HEK293 (cell line): Measurements from ENCODE around the gene C3orf80.

Experiments
- CTCF ChIA-PET: fragments of 350-600 bp; formaldehyde crosslinking; extraction: SDS; loops from one replicate; lab custom pipeline; 2021; ENCODE audit warnings: antibody characterized with exemption; lab: Yijun Ruan, JAX
- POLR2A ChIA-PET: fragments of 300-600 bp; formaldehyde crosslinking; extraction: SDS; loops from one replicate; lab custom pipeline; 2020; ENCODE audit warnings: antibody characterized with exemption, inconsistent platforms; lab: Yijun Ruan, JAX
- H3K27ac ChIP-seq: fragments of 200-500 bp; sonication (Bioruptor generic); 2 replicates; pipeline ENCODE4 v1.5.1; 2014; ENCODE audit warnings: low read depth, low read length, control low read depth, inconsistent platforms; ENCODE audit errors: extremely low read depth
- H3K36me3 ChIP-seq, 2 experiments: fragments of 200-500 bp in 1 of 2; sonication (Bioruptor generic) in 1 of 2; 1 replicate in 1 of 2; 2 replicates in 1 of 2; pipeline ENCODE4 v1.5.1; 2014 to 2017; ENCODE audit warnings: inconsistent platforms in 2 of 2, low read length in 2 of 2; ENCODE audit not compliant: control insufficient read depth in 2 of 2, insufficient read depth in 1 of 2
- H3K4me1 ChIP-seq: fragments of 200-500 bp; sonication (Bioruptor generic); 2 replicates; pipeline ENCODE4 v1.5.1; 2014; ENCODE audit warnings: mild to moderate bottlenecking, low read length, inconsistent platforms; ENCODE audit not compliant: control insufficient read depth, insufficient read depth
- H3K4me3 ChIP-seq: 2 replicates; pipeline ENCODE4 v1.5.1; 2011; ENCODE audit warnings: low read depth, mild to moderate bottlenecking, control low read depth, low read length, moderate library complexity
- H3K9me3 ChIP-seq: fragments of 200-500 bp; sonication (Bioruptor generic); 2 replicates; pipeline ENCODE4 v1.5.1; 2014; ENCODE audit warnings: low read depth, low read length, inconsistent platforms; ENCODE audit not compliant: control insufficient read depth, insufficient read depth
- EGR2 ChIP-seq: fragments of 450-650 bp; formaldehyde crosslinking; IDR thresholded peaks from 2 replicates; pipeline ENCODE4 v1.5.1; 2016; ENCODE audit warnings: low read depth, missing biosample characterization, missing genetic modification characterization
- GLIS1 ChIP-seq: fragments of 450-650 bp; formaldehyde crosslinking; IDR thresholded peaks from 2 replicates; pipeline ENCODE4 v1.5.1; 2016; ENCODE audit warnings: missing biosample characterization, missing genetic modification characterization
- HIC1 ChIP-seq: fragments of 450-650 bp; formaldehyde crosslinking; IDR thresholded peaks from 2 replicates; pipeline ENCODE4 v1.5.1; 2016; ENCODE audit warnings: missing biosample characterization, missing genetic modification characterization
- PRDM4 ChIP-seq: fragments of 450-650 bp; formaldehyde crosslinking; IDR thresholded peaks from 2 replicates; pipeline ENCODE4 v1.5.1; 2017; ENCODE audit warnings: missing biosample characterization, missing genetic modification characterization
- SP3 ChIP-seq: fragments of 450-650 bp; formaldehyde crosslinking; IDR thresholded peaks from 2 replicates; pipeline ENCODE4 v1.5.1; 2016; ENCODE audit warnings: missing biosample characterization, missing genetic modification characterization
- ZBTB21 ChIP-seq: fragments of 450-650 bp; formaldehyde crosslinking; IDR thresholded peaks from 2 replicates; pipeline ENCODE4 v1.5.1; 2017; ENCODE audit warnings: missing biosample characterization, missing genetic modification characterization
- ZBTB44 ChIP-seq: fragments of 450-650 bp; IDR thresholded peaks from 2 replicates; pipeline ENCODE4 v1.5.1; 2018; ENCODE audit warnings: missing biosample characterization, mild to moderate bottlenecking, missing genetic modification characterization
- ZFP3 ChIP-seq: fragments of 450-650 bp; formaldehyde crosslinking; IDR thresholded peaks from 2 replicates; pipeline ENCODE4 v1.5.1; 2016; ENCODE audit warnings: low read depth, missing biosample characterization, missing genetic modification characterization
- ZNF10 ChIP-seq: fragments of 450-650 bp; formaldehyde crosslinking; IDR thresholded peaks from 2 replicates; pipeline ENCODE4 v1.5.1; 2017; ENCODE audit warnings: missing biosample characterization, missing genetic modification characterization
- ZNF19 ChIP-seq: fragments of 450-650 bp; formaldehyde crosslinking; IDR thresholded peaks from 2 replicates; pipeline ENCODE4; 2016; ENCODE audit warnings: missing biosample characterization, missing genetic modification characterization, low read depth
- ZNF211 ChIP-seq: fragments of 450-650 bp; formaldehyde crosslinking; IDR thresholded peaks from 2 replicates; pipeline ENCODE4 v1.5.1; 2016; ENCODE audit warnings: low read depth, missing biosample characterization, missing genetic modification characterization
- ZNF391 ChIP-seq: fragments of 450-650 bp; formaldehyde crosslinking; IDR thresholded peaks from 2 replicates; pipeline ENCODE4 v1.5.1; 2016; ENCODE audit warnings: low read depth, missing biosample characterization, missing genetic modification characterization, borderline replicate concordance
- ZNF398 ChIP-seq: fragments of 450-650 bp; formaldehyde crosslinking; IDR thresholded peaks from 2 replicates; pipeline ENCODE4 v1.5.1; 2017; ENCODE audit warnings: missing biosample characterization, missing genetic modification characterization
- ZNF510 ChIP-seq: fragments of 450-650 bp; formaldehyde crosslinking; IDR thresholded peaks from 2 replicates; pipeline ENCODE4 v1.5.1; 2018; ENCODE audit warnings: mild to moderate bottlenecking, missing genetic modification characterization, missing biosample characterization; ENCODE audit not compliant: insufficient replicate concordance
- ZNF558 ChIP-seq: fragments of 450-650 bp; formaldehyde crosslinking; IDR thresholded peaks from 2 replicates; pipeline ENCODE4 v1.5.1; 2016; ENCODE audit warnings: missing biosample characterization, missing genetic modification characterization
- ZNF585B ChIP-seq: fragments of 450-650 bp; formaldehyde crosslinking; IDR thresholded peaks from 2 replicates; pipeline ENCODE4 v1.5.1; 2016; ENCODE audit warnings: missing biosample characterization, missing genetic modification characterization
- ZNF621 ChIP-seq: fragments of 450-650 bp; formaldehyde crosslinking; IDR thresholded peaks from 2 replicates; pipeline ENCODE4 v1.5.1; 2017; ENCODE audit warnings: missing biosample characterization, missing genetic modification characterization
- ZNF837 ChIP-seq: fragments of 450-650 bp; formaldehyde crosslinking; IDR thresholded peaks from 2 replicates; pipeline ENCODE4 v1.5.1; 2016; ENCODE audit warnings: missing biosample characterization, missing genetic modification characterization
- TF ChIP-seq, protein P1 (sequence below): fragments of 450-650 bp; formaldehyde crosslinking; IDR thresholded peaks from 2 replicates; pipeline ENCODE4 v1.5.1; 2016; ENCODE audit warnings: missing biosample characterization, missing genetic modification characterization
- TF ChIP-seq, protein P2 (sequence below): fragments of 450-650 bp; formaldehyde crosslinking; IDR thresholded peaks from 2 replicates; pipeline ENCODE4 v1.5.1; 2016; ENCODE audit warnings: missing biosample characterization, missing genetic modification characterization
- TF ChIP-seq, protein P3 (sequence below): fragments of 450-650 bp; formaldehyde crosslinking; conservative IDR thresholded peaks from 2 replicates; pipeline ENCODE4 v1.5.1; 2016; ENCODE audit warnings: low read depth, missing biosample characterization, missing genetic modification characterization

The C3orf80 gene

DNA sequence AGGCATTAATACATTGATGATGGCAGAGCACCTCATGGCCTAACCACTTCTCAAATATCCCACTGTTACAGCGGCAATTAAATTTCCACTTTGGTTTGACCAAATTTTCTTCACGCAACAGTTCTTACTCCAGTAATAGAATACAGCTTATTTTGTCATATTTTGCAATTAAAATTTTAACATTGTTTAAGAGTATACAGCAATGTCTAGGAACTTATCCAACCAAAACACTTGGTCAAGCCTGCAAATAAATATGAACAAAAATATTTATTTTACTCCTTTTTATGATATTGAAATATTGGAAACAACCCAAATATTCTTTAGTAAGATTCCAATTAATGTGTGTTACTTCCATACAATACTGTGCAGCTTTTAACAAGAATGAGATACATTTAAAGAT lies 45.3 kb upstream of the C3orf80 start:
- ChIA-PET CTCF (no interaction called here), POLR2A (no interaction called here)
- H3K27ac ChIP-seq: no peak overlapping the region
- no peaks in the 10 kb centered on the region for H3K9me3 ChIP-seq
- peaks cover 9% of the 10 kb centered on the region for H3K4me1 ChIP-seq
- TF ChIP-seq EGR2 (tag by site-specific recombination): no peak
- TF ChIP-seq ZBTB21 (tag by site-specific recombination): no peak
- TF ChIP-seq ZNF558: no peak
- TF ChIP-seq ZNF10 (tag by site-specific recombination): no peak
- no peak for TF ChIP-seq ZNF837 (tag by site-specific recombination)
- TF ChIP-seq ZNF391 (tag by site-specific recombination): no peak
- H3K4me3 ChIP-seq: no peak overlapping the region
- no peaks in the 10 kb centered on the region for H3K36me3 ChIP-seq

DNA sequence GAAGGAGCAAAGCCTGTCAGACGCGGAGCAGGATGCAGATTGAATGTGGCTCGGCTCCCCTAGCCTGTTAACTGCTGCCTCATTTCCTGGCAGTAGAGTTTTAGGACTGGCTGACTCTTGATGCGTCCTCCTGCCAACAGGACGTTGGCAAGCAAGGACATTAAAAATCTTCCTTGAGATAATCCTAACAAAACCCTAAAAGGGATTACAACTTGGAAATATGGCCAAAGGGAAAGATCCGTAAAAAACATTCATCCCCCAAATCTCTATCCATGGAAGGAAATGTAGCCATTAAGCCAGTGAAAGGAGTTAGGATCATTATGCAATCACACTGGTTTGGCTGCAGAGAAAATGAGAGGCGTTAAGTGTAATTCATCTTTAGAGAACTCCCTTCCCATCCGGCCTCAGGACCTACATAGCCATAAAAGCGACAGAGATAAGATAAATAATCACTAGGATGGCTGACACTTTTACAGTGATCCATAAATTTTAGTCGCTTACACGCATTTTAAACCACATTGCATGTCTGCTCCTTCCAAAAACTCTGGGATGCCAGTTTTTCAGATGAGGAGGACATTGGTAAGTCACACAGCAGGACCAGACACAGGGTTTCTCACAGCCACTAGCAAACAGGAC lies 44.5 kb upstream of the C3orf80 start:
- POLR2A ChIA-PET: no interaction called here
- no peaks in the 10 kb centered on the region for H3K9me3 ChIP-seq
- H3K36me3 ChIP-seq: no peaks in the 10 kb centered on the region
- peaks cover 9% of the 10 kb centered on the region for H3K4me1 ChIP-seq
- peak overlapping the region; percentile 25; the same call in 1 of the 2 replicates for H3K27ac ChIP-seq
- CTCF ChIA-PET: no interaction called here
- H3K4me3 ChIP-seq: no peak overlapping the region
- TF ChIP-seq GLIS1 (tag by site-specific recombination): no peak
- no peak for TF ChIP-seq ZNF585B
- TF ChIP-seq ZNF211 (tag by site-specific recombination): no peak
- no peak for TF ChIP-seq SP3 (tag by site-specific recombination)
- TF ChIP-seq ZNF398: no peak
- TF ChIP-seq, protein P1, sequence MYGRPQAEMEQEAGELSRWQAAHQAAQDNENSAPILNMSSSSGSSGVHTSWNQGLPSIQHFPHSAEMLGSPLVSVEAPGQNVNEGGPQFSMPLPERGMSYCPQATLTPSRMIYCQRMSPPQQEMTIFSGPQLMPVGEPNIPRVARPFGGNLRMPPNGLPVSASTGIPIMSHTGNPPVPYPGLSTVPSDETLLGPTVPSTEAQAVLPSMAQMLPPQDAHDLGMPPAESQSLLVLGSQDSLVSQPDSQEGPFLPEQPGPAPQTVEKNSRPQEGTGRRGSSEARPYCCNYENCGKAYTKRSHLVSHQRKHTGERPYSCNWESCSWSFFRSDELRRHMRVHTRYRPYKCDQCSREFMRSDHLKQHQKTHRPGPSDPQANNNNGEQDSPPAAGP (tag by site-specific recombination): no peak
- no peak for TF ChIP-seq ZNF19 (tag by site-specific recombination)
- TF ChIP-seq HIC1: no peak
- TF ChIP-seq ZFP3: no peak; the same call in 1 of the 2 replicates
- TF ChIP-seq, protein P2, sequence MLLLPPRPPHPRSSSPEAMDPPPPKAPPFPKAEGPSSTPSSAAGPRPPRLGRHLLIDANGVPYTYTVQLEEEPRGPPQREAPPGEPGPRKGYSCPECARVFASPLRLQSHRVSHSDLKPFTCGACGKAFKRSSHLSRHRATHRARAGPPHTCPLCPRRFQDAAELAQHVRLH (tag by site-specific recombination): peak; percentile 60
- peak; percentile 49; the same call in 1 of the 2 replicates for TF ChIP-seq PRDM4 (tag by site-specific recombination)
- TF ChIP-seq ZBTB44 (tag by site-specific recombination): peak; percentile 76
- TF ChIP-seq ZNF621 (tag by site-specific recombination): no peak
- no peak for TF ChIP-seq ZNF510
- TF ChIP-seq, protein P3, sequence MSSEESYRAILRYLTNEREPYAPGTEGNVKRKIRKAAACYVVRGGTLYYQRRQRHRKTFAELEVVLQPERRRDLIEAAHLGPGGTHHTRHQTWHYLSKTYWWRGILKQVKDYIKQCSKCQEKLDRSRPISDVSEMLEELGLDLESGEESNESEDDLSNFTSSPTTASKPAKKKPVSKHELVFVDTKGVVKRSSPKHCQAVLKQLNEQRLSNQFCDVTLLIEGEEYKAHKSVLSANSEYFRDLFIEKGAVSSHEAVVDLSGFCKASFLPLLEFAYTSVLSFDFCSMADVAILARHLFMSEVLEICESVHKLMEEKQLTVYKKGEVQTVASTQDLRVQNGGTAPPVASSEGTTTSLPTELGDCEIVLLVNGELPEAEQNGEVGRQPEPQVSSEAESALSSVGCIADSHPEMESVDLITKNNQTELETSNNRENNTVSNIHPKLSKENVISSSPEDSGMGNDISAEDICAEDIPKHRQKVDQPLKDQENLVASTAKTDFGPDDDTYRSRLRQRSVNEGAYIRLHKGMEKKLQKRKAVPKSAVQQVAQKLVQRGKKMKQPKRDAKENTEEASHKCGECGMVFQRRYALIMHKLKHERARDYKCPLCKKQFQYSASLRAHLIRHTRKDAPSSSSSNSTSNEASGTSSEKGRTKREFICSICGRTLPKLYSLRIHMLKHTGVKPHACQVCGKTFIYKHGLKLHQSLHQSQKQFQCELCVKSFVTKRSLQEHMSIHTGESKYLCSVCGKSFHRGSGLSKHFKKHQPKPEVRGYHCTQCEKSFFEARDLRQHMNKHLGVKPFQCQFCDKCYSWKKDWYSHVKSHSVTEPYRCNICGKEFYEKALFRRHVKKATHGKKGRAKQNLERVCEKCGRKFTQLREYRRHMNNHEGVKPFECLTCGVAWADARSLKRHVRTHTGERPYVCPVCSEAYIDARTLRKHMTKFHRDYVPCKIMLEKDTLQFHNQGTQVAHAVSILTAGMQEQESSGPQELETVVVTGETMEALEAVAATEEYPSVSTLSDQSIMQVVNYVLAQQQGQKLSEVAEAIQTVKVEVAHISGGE (tag by site-specific recombination): no peak
